Lower lobe of right lung (tissue), 2 donors: ENCODE results near the gene LOXL1. TPM values are rescaled to one million over a fixed set of nuclear protein-coding genes. Genes with fewer than 3 reads are reported as not detected.

Experiments
- ATAC-seq, 2 donors: fragments of 200-7000 bp; cut with Tn5 transposase; one replicate each; pipeline ENCODE4 v1.9.1; 2020 to 2022; ENCODE audit warnings: mild to moderate bottlenecking in 2 of 2, moderate library complexity in 2 of 2
- DNase-seq: peaks from one replicate; pipeline ENCODE4 v3.0.0-alpha.2; 2020
- H3K27ac ChIP-seq: fragments of 200-600 bp; one replicate; pipeline ENCODE4 v1.8.0; 2022
- H3K27me3 ChIP-seq: fragments of 200-600 bp; one replicate; pipeline ENCODE4 v1.8.0; 2022; ENCODE audit warnings: low read depth
- H3K36me3 ChIP-seq: fragments of 200-600 bp; one replicate; pipeline ENCODE4 v1.8.0; 2022; ENCODE audit warnings: mild to moderate bottlenecking
- H3K4me1 ChIP-seq: fragments of 200-600 bp; one replicate; pipeline ENCODE4 v1.8.0; 2022
- H3K4me3 ChIP-seq: fragments of 200-600 bp; one replicate; pipeline ENCODE4 v1.8.0; 2022; ENCODE audit warnings: mild to moderate bottlenecking
- H3K9me3 ChIP-seq: fragments of 200-600 bp; one replicate; pipeline ENCODE4 v1.8.0; 2022
- intact Hi-C: fragments of 100-400 bp; cut with DNase I; formaldehyde crosslinking; loops from one replicate; pipeline ENCODE4 v1.11.0; 2022
- total RNA-seq: library from RNA; stranded (reverse); fragmentation: NEBNext Ultra II Directional; extraction: Animal tissue kit (Norgen Biotek cat#: 25700); gene quantifications from one replicate; pipeline ENCODE4 v1.2.1, GENCODE V29; 2021
- TF ChIP-seq, protein P1 (sequence below): fragments of 200-600 bp; IDR thresholded peaks from one replicate; pipeline ENCODE4 v1.8.0; 2022; ENCODE audit warnings: antibody characterized with exemption, mild to moderate bottlenecking
- donor health status: DM: no; HTN: yes; CAD: no; lungs with severe emphysema.

The LOXL1 gene
- total RNA-seq, 1 donor from 2014 or later = 7.6 TPM

DNA sequence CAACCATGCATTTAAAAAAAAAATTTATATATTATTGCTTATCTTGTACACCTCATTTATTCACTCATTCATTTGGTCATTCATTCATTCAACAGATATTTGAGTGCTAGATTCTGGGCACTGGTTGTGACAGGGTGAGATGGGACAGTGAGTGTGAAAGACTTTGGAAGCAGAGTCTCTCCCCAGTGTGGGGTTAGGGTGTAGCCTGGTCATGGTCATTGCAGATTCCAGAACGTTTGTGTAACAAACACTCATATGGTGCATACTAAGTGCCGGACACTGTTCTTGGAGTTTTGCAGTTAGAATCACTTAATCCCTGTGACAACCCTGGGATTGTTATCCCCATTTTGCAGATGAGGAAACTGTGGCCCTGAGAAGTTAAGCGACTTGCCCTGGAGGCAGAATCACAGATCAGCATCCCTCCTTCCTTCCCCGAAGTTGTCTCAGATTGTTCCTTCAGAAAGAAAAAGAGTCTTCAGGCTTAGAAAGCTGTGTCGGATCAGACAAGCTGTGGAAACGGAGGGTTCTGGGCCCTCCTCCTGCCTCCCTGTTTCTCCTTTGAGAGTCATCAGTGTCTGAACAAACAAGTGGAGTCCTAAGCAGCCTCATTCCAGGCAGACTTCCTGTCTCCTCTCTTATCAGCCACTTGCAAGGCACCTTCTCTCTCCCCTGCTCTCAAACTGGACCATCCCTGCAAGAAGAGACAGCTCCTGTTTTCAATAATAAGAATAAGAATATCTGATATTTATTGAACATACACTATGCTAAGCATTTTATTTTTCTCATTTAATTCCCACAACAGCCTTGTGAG lies 6.3 kb downstream of the LOXL1 start:
- peaks cover 37% of the 10 kb centered on the region for H3K4me1 ChIP-seq
- intact Hi-C loops = no loop called here
- DNase-seq (peak; percentile 6), ATAC-seq (no peak)
- H3K36me3 ChIP-seq = no peaks in the 10 kb centered on the region
- H3K4me3 ChIP-seq = no peak overlapping the region
- peaks cover 12% of the 10 kb centered on the region for H3K27me3 ChIP-seq
- no peak overlapping the region for H3K27ac ChIP-seq
- no peaks in the 10 kb centered on the region for H3K9me3 ChIP-seq
- TF ChIP-seq, protein P1, sequence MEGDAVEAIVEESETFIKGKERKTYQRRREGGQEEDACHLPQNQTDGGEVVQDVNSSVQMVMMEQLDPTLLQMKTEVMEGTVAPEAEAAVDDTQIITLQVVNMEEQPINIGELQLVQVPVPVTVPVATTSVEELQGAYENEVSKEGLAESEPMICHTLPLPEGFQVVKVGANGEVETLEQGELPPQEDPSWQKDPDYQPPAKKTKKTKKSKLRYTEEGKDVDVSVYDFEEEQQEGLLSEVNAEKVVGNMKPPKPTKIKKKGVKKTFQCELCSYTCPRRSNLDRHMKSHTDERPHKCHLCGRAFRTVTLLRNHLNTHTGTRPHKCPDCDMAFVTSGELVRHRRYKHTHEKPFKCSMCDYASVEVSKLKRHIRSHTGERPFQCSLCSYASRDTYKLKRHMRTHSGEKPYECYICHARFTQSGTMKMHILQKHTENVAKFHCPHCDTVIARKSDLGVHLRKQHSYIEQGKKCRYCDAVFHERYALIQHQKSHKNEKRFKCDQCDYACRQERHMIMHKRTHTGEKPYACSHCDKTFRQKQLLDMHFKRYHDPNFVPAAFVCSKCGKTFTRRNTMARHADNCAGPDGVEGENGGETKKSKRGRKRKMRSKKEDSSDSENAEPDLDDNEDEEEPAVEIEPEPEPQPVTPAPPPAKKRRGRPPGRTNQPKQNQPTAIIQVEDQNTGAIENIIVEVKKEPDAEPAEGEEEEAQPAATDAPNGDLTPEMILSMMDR = no peak

DNA sequence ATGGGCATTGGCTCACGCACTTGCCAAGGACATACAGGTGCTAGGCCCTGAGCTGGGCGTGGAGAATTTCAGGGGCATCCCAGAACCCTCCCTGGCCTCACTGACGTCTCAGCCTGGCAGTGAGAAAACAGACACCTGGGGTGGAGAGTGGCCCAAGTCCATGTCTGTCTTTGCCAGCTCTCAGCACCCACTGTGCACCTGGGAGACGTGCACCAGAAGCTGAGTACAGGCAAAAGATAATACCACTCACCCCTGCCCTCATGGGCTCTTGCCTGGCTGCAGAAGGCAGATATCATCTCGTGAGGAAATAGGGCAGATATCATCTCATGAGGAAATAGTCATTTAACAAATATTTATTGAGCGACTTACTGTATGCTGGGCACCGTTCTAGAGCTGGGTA lies 8.0 kb downstream of the LOXL1 start:
- DNase-seq (peak; percentile 32), ATAC-seq (no peak)
- Histone ChIP-seq H3K27ac (no peak overlapping the region), H3K4me1 (peaks cover 28% of the 10 kb centered on the region), H3K27me3 (no peaks in the 10 kb centered on the region), H3K36me3 (no peaks in the 10 kb centered on the region), H3K4me3 (no peak overlapping the region), H3K9me3 (no peaks in the 10 kb centered on the region)
- TF ChIP-seq, protein P1 = no peak
- intact Hi-C loops = no loop called here

DNA sequence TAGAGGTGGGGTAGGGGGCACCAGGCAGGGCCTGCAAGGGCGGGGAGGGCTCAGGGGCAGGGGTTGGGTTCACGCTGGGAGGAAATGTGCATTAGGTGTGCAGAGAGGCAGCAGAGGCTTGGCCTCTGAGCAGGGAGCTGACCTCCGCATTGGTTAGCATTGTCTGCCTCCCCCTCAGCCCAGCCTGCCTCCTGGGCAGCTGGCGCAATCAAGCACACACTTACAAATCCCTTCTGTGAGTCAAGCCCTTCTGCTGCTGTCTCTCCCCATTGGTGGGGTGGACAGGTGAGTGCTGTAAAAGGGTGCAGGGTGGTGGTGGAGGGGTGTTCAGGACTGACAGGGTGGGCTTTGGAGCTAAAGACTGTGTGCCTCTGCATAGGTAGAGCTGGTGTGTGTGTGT lies 9.3 kb downstream of the LOXL1 start:
- Histone ChIP-seq H3K4me1 (peaks cover 21% of the 10 kb centered on the region), H3K9me3 (no peaks in the 10 kb centered on the region), H3K27ac (no peak overlapping the region), H3K36me3 (no peaks in the 10 kb centered on the region), H3K4me3 (no peak overlapping the region), H3K27me3 (no peaks in the 10 kb centered on the region)
- intact Hi-C loops = no loop called here
- no peak for ATAC-seq
- TF ChIP-seq, protein P1 = no peak
- peak; percentile 24 for DNase-seq

- H3K27ac ChIP-seq = no peak overlapping the region
Measured at GRCh38 chr15:73936181-73936580, 9.9 kb downstream of the LOXL1 start.

DNA sequence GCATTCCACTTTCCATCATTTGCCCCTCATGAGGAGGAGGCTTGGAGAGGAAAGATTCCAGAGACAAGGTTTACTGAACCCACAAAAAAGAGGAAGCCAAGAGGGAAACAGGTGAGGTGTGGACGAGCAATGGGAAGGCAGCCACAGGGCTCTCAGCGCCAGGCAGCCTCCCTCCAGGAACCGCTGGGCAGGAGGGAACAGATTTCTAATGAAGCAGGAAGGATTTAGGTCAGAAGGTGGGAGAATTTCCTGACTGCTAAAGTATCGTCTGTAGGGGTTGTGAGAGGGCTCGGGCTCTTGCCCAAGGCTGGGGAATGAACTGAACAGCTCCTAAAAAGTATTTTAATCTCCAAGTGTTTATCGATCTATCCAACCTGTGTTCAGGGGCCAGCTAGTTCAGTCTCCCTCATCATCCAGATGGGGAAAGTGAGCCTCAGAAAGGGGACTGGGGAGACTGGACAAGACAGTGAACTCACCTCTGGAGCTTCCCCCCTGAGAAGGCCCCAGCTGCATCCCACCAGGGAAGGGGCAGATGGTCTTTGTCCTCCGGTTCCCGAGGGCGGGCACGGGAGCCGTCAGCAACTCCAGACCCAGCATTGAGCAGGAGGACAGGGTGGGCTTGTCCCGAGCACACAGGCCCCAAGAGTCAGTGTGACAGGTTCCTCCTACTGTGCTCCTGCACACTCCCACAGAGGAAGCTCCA lies 10.5 kb downstream of the LOXL1 start:
- H3K36me3 ChIP-seq = no peaks in the 10 kb centered on the region
- H3K4me3 ChIP-seq = no peak overlapping the region
- TF ChIP-seq, protein P1 = no peak
- H3K27ac ChIP-seq = no peak overlapping the region
- ATAC-seq (no peak), DNase-seq (peak; percentile 14)
- intact Hi-C loops = no loop called here
- H3K9me3 ChIP-seq = no peaks in the 10 kb centered on the region
- H3K27me3 ChIP-seq = no peaks in the 10 kb centered on the region
- H3K4me1 ChIP-seq = peaks cover 21% of the 10 kb centered on the region

More at GRCh38 chr15:73936181-73936580, 9.9 kb downstream of the LOXL1 start:
- ATAC-seq (no peak), DNase-seq (peak; percentile 36)
- H3K9me3 ChIP-seq = no peaks in the 10 kb centered on the region
- intact Hi-C loops = no loop called here
- H3K4me3 ChIP-seq = no peak overlapping the region
- H3K36me3 ChIP-seq = no peaks in the 10 kb centered on the region
- TF ChIP-seq, protein P1 = no peak
- peaks cover 21% of the 10 kb centered on the region for H3K4me1 ChIP-seq
- H3K27me3 ChIP-seq = no peaks in the 10 kb centered on the region
